HCT116 (cell line): Measurements from ENCODE around the gene OXCT2.

ENCODE experiments used
- CEBPB ChIP-seq: IDR thresholded peaks from 2 replicates; pipeline ENCODE4 v1.6.1; 2012; ENCODE audit warnings: low read depth
- POLR2A ChIP-seq: IDR thresholded peaks from 2 replicates; pipeline ENCODE4 v1.7.0; 2011; ENCODE audit warnings: borderline replicate concordance; ENCODE audit not compliant: insufficient read depth, insufficient read length; ENCODE audit errors: extremely low read depth
- TF ChIP-seq, protein P1 (sequence below): IDR thresholded peaks from 2 replicates; pipeline ENCODE4 v1.6.1; 2012
- TF ChIP-seq, protein P2 (sequence below), 3 experiments: fragments of 200-600 bp in 1 of 3; sonication (generic) in 1 of 3; IDR thresholded peaks in 2 of 3; conservative IDR thresholded peaks in 1 of 3; 2 replicates each; pipeline ENCODE4 v1.5.1; 2012 to 2017; ENCODE audit warnings: low read depth in 2 of 3, low read length in 2 of 3, antibody characterized with exemption in 1 of 3, borderline replicate concordance in 1 of 3, control low read depth in 1 of 3, mild to moderate bottlenecking in 1 of 3, mixed read lengths in 1 of 3, mixed run types in 1 of 3, moderate library complexity in 1 of 3; ENCODE audit not compliant: insufficient read depth in 1 of 3

DNA sequence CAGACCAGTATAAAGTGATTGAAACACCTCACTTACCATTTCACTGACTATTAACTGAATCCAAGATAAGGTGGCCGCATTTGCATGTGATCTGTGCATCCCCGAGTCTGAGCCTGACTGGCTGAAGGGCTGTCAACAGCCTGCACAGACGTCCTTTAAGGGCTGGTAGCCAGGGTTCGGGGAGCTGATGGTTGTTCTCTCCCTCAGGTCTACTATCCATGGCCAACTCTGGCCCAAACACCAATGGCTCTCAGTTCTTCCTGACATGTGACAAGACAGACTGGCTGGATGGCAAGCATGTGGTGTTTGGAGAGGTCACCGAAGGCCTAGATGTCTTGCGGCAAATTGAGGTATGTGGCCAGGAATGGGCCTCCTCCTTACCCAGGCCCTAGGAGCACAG lies 18.4 kb downstream of the OXCT2 start:
- TF ChIP-seq, protein P1, sequence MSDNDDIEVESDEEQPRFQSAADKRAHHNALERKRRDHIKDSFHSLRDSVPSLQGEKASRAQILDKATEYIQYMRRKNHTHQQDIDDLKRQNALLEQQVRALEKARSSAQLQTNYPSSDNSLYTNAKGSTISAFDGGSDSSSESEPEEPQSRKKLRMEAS: no peak
- TF ChIP-seq, protein P2, sequence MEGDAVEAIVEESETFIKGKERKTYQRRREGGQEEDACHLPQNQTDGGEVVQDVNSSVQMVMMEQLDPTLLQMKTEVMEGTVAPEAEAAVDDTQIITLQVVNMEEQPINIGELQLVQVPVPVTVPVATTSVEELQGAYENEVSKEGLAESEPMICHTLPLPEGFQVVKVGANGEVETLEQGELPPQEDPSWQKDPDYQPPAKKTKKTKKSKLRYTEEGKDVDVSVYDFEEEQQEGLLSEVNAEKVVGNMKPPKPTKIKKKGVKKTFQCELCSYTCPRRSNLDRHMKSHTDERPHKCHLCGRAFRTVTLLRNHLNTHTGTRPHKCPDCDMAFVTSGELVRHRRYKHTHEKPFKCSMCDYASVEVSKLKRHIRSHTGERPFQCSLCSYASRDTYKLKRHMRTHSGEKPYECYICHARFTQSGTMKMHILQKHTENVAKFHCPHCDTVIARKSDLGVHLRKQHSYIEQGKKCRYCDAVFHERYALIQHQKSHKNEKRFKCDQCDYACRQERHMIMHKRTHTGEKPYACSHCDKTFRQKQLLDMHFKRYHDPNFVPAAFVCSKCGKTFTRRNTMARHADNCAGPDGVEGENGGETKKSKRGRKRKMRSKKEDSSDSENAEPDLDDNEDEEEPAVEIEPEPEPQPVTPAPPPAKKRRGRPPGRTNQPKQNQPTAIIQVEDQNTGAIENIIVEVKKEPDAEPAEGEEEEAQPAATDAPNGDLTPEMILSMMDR (IDR thresholded peaks at IDR 0.05 in 2 of 3, conservative IDR thresholded peaks at IDR 0.05 in 1 of 3; ENCODE audit: borderline replicate concordance in 1 of 3, insufficient read depth in 1 of 3, low read depth in 2 of 3, low read length in 2 of 3): no peak
- no peak for TF ChIP-seq POLR2A
- no peak for TF ChIP-seq CEBPB
